Keratinocyte (primary cell): ENCODE data around the gene LTBP3. TPM values are rescaled to one million over a fixed set of nuclear protein-coding genes. Genes with fewer than 3 reads are reported as not detected.
"Not testable (repeated sequence)": the region's sequence is repeated elsewhere in the genome, so short reads cannot be mapped to it uniquely, and the experiment has no call there.

Experiments
- DNase-seq: peaks from one replicate; pipeline ENCODE4 v3.0.0-alpha.2; 2011; ENCODE audit warnings: low read depth, missing footprints, low spot score
- FAIRE-seq: peaks from 2 replicates; lab custom pipeline; 2011; peaks lifted over from hg19 to GRCh38; lab: Jason Lieb, UNC
- H2AFZ ChIP-seq: 2 replicates; pipeline ENCODE4 v1.6.0; 2012; ENCODE audit warnings: low read length, control low read depth, inconsistent platforms; ENCODE audit not compliant: control insufficient read depth
- H3K27ac ChIP-seq: 2 replicates; pipeline ENCODE4 v1.5.1; 2011; ENCODE audit warnings: low read length; ENCODE audit not compliant: control insufficient read depth, insufficient read depth
- H3K27me3 ChIP-seq: 3 replicates; pipeline ENCODE4 v1.6.0; 2011; ENCODE audit warnings: low read length; ENCODE audit not compliant: control insufficient read depth, insufficient read depth; ENCODE audit errors: extremely low read depth
- H3K36me3 ChIP-seq, 2 experiments: 2 replicates in 1 of 2; 3 replicates in 1 of 2; pipeline ENCODE4 v1.5.1; 2011; ENCODE audit warnings: low read length in 2 of 2, mild to moderate bottlenecking in 1 of 2; ENCODE audit not compliant: control insufficient read depth in 2 of 2, insufficient read depth in 2 of 2; ENCODE audit errors: extremely low read depth in 1 of 2
- H3K4me1 ChIP-seq: 3 replicates; pipeline ENCODE4 v1.5.1; 2011; ENCODE audit warnings: low read length; ENCODE audit not compliant: control insufficient read depth, insufficient read depth; ENCODE audit errors: extremely low read depth
- H3K4me2 ChIP-seq: 3 replicates; pipeline ENCODE4 v1.6.0; 2011; ENCODE audit warnings: low read depth, low read length; ENCODE audit not compliant: control insufficient read depth, insufficient read depth; ENCODE audit errors: extremely low read depth
- H3K4me3 ChIP-seq, 3 experiments: fragments of 200-600 bp in 1 of 3; sonication (generic) in 1 of 3; 2 replicates in 2 of 3; 3 replicates in 1 of 3; pipeline ENCODE4 v1.5.1; 2011 to 2016; ENCODE audit warnings: low read length in 3 of 3, mild to moderate bottlenecking in 3 of 3, control low read depth in 2 of 3, inconsistent platforms in 1 of 3, low read depth in 1 of 3, mixed read lengths in 1 of 3, mixed run types in 1 of 3, moderate library complexity in 1 of 3; ENCODE audit not compliant: control insufficient read depth in 2 of 3, insufficient read depth in 2 of 3; ENCODE audit errors: extremely low read depth in 1 of 3
- H3K79me2 ChIP-seq: 2 replicates; pipeline ENCODE4 v1.6.0; 2012; ENCODE audit warnings: low read length; ENCODE audit not compliant: control insufficient read depth, insufficient read depth
- H3K9ac ChIP-seq: 3 replicates; pipeline ENCODE4 v1.6.0; 2011; ENCODE audit warnings: low read length; ENCODE audit not compliant: control insufficient read depth, insufficient read depth; ENCODE audit errors: extremely low read depth
- H3K9me1 ChIP-seq: 3 replicates; pipeline ENCODE4 v1.6.0; 2011; ENCODE audit warnings: low read length; ENCODE audit not compliant: control insufficient read depth, insufficient read depth; ENCODE audit errors: extremely low read depth
- H3K9me3 ChIP-seq: 2 replicates; pipeline ENCODE4 v1.5.1; 2012; ENCODE audit warnings: low read depth, low read length; ENCODE audit not compliant: control insufficient read depth
- H4K20me1 ChIP-seq: 3 replicates; pipeline ENCODE4 v1.6.0; 2011; ENCODE audit warnings: low read length; ENCODE audit not compliant: control insufficient read depth, insufficient read depth; ENCODE audit errors: extremely low read depth
- EZH2 ChIP-seq: IDR thresholded peaks from one replicate; pipeline ENCODE4 v1.6.1; 2012; ENCODE audit warnings: inconsistent platforms, mild to moderate bottlenecking, low read length, moderate library complexity
- dilution Hi-C: fragments of 300-500 bp; cut with MboI; formaldehyde crosslinking; loops from one replicate; pipeline ENCODE4 v1.7.0; 2020; ENCODE audit warnings: low sequenced_read_pairs; ENCODE audit not compliant: extremely low pct_ligation_motif_present
- polyA plus RNA-seq, 5 experiments: library from polyadenylated mRNA; depleted of rRNA in 3 of 5; stranded (reverse) in 3 of 5; stranded (forward) in 1 of 5; unstranded in 1 of 5; fragments of >200 nt; gene quantifications; 1 replicate in 1 of 5; 2 replicates in 3 of 5; 3 replicates in 1 of 5; pipeline versions ENCODE4 v1.2.1 to v1.2.3, GENCODE V29; 2011 to 2012; ENCODE audit warnings: missing spikeins in 2 of 5, low read depth in 1 of 5, low replicate concordance in 1 of 5
- TF ChIP-seq, protein P1 (sequence below), 3 experiments: IDR thresholded peaks in 1 of 3; conservative IDR thresholded peaks in 1 of 3; optimal IDR thresholded peaks in 1 of 3; 2 replicates in 2 of 3; 3 replicates in 1 of 3; pipeline versions ENCODE3 to v1.5.1; 2011; ENCODE audit warnings: low read length in 3 of 3, mild to moderate bottlenecking in 3 of 3, moderate library complexity in 2 of 3, control low read depth in 1 of 3, inconsistent platforms in 1 of 3; ENCODE audit not compliant: insufficient read depth in 2 of 3; ENCODE audit errors: extremely low read depth in 1 of 3

The LTBP3 gene
- polyA plus RNA-seq, 1 donor (not counting 4 experiments of a cell fraction or from before 2014, with no cell fraction given): 9.1 TPM

- peaks cover 23% of the 10 kb centered on the region for H3K79me2 ChIP-seq
- peaks cover 2% of the 10 kb centered on the region for H3K9me1 ChIP-seq
- no peaks in the 10 kb centered on the region for H3K9me3 ChIP-seq
- TF ChIP-seq EZH2: no peak
- TF ChIP-seq, protein P1, sequence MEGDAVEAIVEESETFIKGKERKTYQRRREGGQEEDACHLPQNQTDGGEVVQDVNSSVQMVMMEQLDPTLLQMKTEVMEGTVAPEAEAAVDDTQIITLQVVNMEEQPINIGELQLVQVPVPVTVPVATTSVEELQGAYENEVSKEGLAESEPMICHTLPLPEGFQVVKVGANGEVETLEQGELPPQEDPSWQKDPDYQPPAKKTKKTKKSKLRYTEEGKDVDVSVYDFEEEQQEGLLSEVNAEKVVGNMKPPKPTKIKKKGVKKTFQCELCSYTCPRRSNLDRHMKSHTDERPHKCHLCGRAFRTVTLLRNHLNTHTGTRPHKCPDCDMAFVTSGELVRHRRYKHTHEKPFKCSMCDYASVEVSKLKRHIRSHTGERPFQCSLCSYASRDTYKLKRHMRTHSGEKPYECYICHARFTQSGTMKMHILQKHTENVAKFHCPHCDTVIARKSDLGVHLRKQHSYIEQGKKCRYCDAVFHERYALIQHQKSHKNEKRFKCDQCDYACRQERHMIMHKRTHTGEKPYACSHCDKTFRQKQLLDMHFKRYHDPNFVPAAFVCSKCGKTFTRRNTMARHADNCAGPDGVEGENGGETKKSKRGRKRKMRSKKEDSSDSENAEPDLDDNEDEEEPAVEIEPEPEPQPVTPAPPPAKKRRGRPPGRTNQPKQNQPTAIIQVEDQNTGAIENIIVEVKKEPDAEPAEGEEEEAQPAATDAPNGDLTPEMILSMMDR (optimal IDR thresholded peaks at IDR 0.05 in 1 of 3, IDR thresholded peaks at IDR 0.05 in 1 of 3, conservative IDR thresholded peaks at IDR 0.05 in 1 of 3; ENCODE audit: extremely low read depth in 1 of 3, insufficient read depth in 2 of 3, low read length in 3 of 3): no peak
- peak within 1 kb of the TSS; percentile 65 for H2AFZ ChIP-seq
- H3K9ac ChIP-seq: peak within 1 kb of the TSS; percentile 92
- dilution Hi-C loops: no loop called here
- DNase-seq: no peak
- peak within 1 kb of the TSS; percentile 96 for H3K4me2 ChIP-seq
- peaks cover 10% of the 10 kb centered on the region for H3K4me1 ChIP-seq
- peaks cover 12 to 18% of the 10 kb centered on the region in 2 experiments for H3K36me3 ChIP-seq
- H3K4me3 ChIP-seq: peak within 1 kb of the TSS; percentile 78 to 93 (median 83)
- H4K20me1 ChIP-seq: no peaks in the 10 kb centered on the region
- H3K27ac ChIP-seq: peak within 1 kb of the TSS; percentile 74
- FAIRE-seq: no peak
- H3K27me3 ChIP-seq: peaks cover 5% of the 10 kb centered on the region
Measured at GRCh38 chr11:65524741-65525545, 33.2 kb downstream of the LTBP3 start, which contains the start of gene SCYL1. TSS of gene SCYL1 (plus strand) at chr11:65525083. CDS start at chr11:65525154, 71 bp downstream.

GRCh38 chr11:65524014-65524740 is 34.0 kb downstream of the LTBP3 start:
- FAIRE-seq (no peak), DNase-seq (no peak)
- Histone ChIP-seq H3K27me3 (peaks cover 5% of the 10 kb centered on the region), H3K9me1 (peaks cover 2% of the 10 kb centered on the region), H3K4me1 (peaks cover 10% of the 10 kb centered on the region), H4K20me1 (no peaks in the 10 kb centered on the region), H3K36me3 (peaks cover 7 to 10% of the 10 kb centered on the region in 2 experiments), H3K9me3 (no peaks in the 10 kb centered on the region), H3K79me2 (peaks cover 23% of the 10 kb centered on the region), H3K4me3 (no peak overlapping the region), H3K27ac (no peak overlapping the region), H2AFZ (peak overlapping the region; percentile 54), H3K4me2 (peak overlapping the region; percentile 60), H3K9ac (no peak overlapping the region)
- dilution Hi-C loops: no loop called here
- no peak for TF ChIP-seq EZH2
- TF ChIP-seq, protein P1 (optimal IDR thresholded peaks at IDR 0.05 in 1 of 3, IDR thresholded peaks at IDR 0.05 in 1 of 3, conservative IDR thresholded peaks at IDR 0.05 in 1 of 3; ENCODE audit: extremely low read depth in 1 of 3, insufficient read depth in 2 of 3, low read length in 3 of 3): no peak

DNA sequence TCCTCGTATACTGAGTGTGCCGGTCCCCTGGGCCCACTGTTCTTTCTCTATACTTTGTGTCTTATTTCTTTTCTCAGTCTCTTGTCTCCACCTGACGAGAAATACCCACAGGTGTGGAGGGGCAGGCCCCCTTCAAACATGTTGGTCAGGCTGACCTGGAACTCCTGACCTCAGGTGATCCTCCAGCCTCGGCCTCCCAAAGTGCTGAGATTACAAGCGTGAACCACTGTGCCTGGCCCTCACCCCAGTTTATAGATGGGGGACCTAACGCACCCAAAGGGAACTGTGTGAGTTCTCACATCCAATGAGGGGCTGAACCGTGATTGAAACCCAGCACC is 34.6 kb downstream of the LTBP3 start:
- DNase-seq, H2AFZ ChIP-seq, H3K9me3 ChIP-seq, H3K9ac ChIP-seq, H3K36me3 ChIP-seq, H4K20me1 ChIP-seq, dilution Hi-C loops, H3K4me3 ChIP-seq, H3K9me1 ChIP-seq, H3K4me2 ChIP-seq, H3K27me3 ChIP-seq, H3K27ac ChIP-seq, FAIRE-seq: not testable (repeated sequence)
- Histone ChIP-seq H3K4me1 (peaks cover 10% of the 10 kb centered on the region), H3K79me2 (peaks cover 20% of the 10 kb centered on the region)
